ENCODE data around the gene PTPRN2.
A peak's percentile ranks its signal among the peaks of the same experiment; 100 is the strongest.
"Not testable (repeated sequence)": the region's sequence is repeated elsewhere in the genome, so short reads cannot be mapped to it uniquely, and the experiment has no call there.

Gene PTPRN2

DNA sequence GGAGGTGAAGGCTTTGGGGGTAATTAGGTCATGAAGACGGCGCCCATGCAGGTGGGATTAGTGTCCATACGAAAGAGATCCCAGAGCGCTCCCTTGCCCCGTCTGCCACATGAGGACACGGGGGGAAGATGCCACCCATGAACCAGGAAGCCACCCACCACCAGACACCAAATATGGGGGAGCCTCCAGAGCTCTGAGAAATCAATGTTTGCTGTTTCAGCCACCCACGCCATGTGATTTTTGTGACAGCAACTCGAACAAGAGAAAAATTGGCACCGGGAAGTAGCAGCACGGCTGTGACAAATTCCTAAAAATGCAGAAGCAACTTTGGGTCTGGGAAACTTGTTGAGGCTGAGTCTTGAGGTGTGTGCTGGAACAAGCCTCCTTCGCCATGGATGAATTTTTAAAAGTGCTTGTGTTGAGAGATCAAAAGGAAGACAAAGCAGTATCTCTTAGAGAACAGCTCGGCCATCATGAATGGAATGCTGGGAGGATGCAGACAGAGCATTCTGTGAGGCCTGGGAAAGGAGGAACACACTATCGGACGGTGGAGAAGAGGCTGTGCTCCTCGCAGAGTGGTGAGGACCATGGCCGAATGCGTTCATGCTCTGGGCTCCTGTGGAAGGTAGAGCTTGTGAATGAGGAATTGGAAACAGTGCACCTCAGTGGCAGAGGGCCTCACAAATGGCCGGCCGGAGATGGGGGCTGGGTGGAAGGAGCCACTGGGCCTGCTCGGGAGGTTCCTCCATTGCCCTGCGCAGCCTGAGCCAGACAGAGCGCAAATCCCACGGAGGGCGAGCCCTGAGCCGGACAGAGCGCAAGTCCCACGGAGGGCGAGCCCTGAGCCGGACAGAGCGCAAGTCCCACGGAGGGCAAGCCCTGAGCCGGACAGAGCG lies 277.5 kb downstream of the PTPRN2 start:
- Mint-ChIP-seq H3K27me3 (ENCODE audit: low read depth, poor library complexity) (peaks cover 11% of the 10 kb centered on the region), H3K27ac (no peak overlapping the region), H3K4me3 (no peak overlapping the region), H3K36me3 (ENCODE audit: low read depth) (peaks cover 5% of the 10 kb centered on the region), H3K9me3 (peaks cover 85% of the 10 kb centered on the region), H3K4me1 (no peaks in the 10 kb centered on the region)
- TF ChIP-seq, protein P1, sequence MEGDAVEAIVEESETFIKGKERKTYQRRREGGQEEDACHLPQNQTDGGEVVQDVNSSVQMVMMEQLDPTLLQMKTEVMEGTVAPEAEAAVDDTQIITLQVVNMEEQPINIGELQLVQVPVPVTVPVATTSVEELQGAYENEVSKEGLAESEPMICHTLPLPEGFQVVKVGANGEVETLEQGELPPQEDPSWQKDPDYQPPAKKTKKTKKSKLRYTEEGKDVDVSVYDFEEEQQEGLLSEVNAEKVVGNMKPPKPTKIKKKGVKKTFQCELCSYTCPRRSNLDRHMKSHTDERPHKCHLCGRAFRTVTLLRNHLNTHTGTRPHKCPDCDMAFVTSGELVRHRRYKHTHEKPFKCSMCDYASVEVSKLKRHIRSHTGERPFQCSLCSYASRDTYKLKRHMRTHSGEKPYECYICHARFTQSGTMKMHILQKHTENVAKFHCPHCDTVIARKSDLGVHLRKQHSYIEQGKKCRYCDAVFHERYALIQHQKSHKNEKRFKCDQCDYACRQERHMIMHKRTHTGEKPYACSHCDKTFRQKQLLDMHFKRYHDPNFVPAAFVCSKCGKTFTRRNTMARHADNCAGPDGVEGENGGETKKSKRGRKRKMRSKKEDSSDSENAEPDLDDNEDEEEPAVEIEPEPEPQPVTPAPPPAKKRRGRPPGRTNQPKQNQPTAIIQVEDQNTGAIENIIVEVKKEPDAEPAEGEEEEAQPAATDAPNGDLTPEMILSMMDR (IDR thresholded peaks at IDR 0.05) = no peak
- no peak for DNase-seq

DNA sequence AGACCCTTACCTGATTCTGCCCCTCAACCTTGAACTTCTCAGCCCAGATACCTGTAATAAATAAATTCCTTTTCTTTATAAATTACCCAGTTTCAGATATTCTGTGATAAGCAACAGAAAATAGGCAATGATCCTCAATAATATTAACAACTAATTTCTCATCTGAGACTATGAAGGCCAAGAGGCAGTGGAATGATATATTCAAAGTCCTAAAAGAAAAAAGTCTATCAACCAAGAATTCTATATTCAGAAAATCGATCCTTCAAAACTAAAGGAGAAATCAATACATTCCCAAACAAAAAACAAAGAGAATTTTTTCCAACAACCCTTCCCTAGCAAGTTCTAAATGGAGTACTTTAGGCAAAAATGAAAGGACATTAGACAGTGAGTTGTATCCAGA lies 279.6 kb downstream of the PTPRN2 start:
- Mint-ChIP-seq H3K27ac (no peak overlapping the region), H3K4me3 (no peak overlapping the region), H3K27me3 (ENCODE audit: low read depth, poor library complexity) (peaks cover 13% of the 10 kb centered on the region), H3K36me3 (ENCODE audit: low read depth) (peaks cover 5% of the 10 kb centered on the region), H3K4me1 (no peaks in the 10 kb centered on the region), H3K9me3 (peaks cover 69% of the 10 kb centered on the region)
- DNase-seq = no peak
- TF ChIP-seq, protein P1 (IDR thresholded peaks at IDR 0.05) = no peak

DNA sequence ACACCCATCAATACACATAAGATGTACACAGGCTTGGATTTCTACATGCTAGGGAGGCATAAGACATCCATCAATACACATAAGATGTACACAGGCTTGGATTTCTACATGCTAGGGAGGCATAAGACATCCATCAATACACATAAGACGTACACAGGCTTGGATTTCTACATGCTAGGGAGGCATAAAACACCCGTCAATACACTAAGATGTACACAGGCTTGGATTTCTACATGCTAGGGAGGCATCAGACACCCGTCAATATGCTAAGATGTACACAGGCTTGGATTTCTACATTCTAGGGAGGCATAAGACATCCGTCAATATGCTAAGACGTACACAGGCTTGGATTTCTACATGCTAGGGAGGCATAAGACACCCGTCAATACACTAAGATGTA lies 283.6 kb downstream of the PTPRN2 start:
- not testable (repeated sequence) for H3K36me3 Mint-ChIP-seq (ENCODE audit: low read depth); DNase-seq; H3K4me3 Mint-ChIP-seq; H3K27ac Mint-ChIP-seq; H3K4me1 Mint-ChIP-seq
- Mint-ChIP-seq H3K27me3 (ENCODE audit: low read depth, poor library complexity) (peaks cover 13% of the 10 kb centered on the region), H3K9me3 (peaks cover 35% of the 10 kb centered on the region)

DNA sequence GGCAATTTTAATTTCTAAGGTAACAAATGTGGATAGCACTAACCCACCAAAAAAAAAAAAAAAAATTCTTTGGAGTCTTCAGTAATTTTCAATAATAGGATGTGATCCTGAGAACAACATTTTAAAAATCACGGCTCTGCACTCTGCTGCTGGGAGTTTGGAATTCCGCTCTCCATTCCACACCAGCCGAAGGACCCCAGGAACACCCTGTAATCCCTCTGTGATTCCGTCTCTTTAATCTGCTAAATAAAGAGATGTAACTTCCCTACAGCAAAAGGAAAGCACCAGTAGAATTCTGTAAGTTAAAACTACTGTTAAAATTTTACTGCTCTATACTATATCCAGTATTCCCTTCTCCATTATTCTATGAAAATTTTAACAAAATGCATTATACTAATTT lies 284.5 kb downstream of the PTPRN2 start:
- Mint-ChIP-seq H3K9me3 (peaks cover 27% of the 10 kb centered on the region), H3K4me1 (no peaks in the 10 kb centered on the region), H3K27ac (no peak overlapping the region), H3K4me3 (no peak overlapping the region), H3K27me3 (ENCODE audit: low read depth, poor library complexity) (peaks cover 17% of the 10 kb centered on the region), H3K36me3 (ENCODE audit: low read depth) (peaks cover 5% of the 10 kb centered on the region)
- no peak for DNase-seq
- TF ChIP-seq, protein P1 (IDR thresholded peaks at IDR 0.05) = no peak

DNA sequence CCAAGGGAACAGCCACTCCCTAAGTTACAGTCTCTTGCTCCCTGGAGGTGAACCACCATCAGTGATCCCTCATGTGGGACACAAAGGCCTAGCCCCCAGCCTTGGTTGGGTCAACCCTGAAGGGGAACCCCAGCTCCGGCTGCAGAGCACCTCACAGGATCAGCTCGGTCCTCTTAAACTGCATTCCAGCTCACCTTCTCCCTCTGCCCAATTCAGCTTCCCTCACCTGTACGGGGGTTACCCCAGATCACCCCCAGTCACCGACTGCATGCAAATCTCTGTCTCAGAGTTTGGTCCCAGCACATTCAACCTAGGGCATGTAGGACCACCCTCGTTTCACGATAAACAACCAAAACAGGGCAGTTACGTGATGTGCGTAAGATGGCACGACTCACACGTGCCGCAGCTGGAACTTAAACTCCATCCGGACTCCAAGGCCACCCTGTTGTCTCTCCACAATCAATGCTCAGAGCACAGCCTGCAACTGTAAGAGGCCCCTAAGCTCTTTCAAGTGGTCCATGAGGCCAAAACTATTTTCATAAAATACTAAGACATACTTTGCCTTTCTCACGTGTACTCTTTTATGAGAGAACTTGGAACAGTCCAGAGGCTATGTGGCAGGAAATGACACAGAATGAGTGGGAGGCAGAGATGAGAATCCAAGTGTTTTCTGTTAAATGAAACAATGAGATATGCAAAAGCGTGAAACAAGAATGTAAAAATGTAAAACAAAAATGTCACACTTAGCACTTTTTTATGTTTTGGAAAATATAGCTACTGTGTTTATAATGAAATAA lies 285.2 kb downstream of the PTPRN2 start:
- H3K4me1 Mint-ChIP-seq = no peaks in the 10 kb centered on the region
- no peak for DNase-seq
- H3K9me3 Mint-ChIP-seq = peaks cover 23% of the 10 kb centered on the region
- peaks cover 17% of the 10 kb centered on the region for H3K27me3 Mint-ChIP-seq (ENCODE audit: low read depth, poor library complexity)
- TF ChIP-seq, protein P1 (IDR thresholded peaks at IDR 0.05) = no peak
- peak overlapping the region; percentile 40 for H3K27ac Mint-ChIP-seq
- H3K36me3 Mint-ChIP-seq (ENCODE audit: low read depth) = peaks cover 5% of the 10 kb centered on the region
- no peak overlapping the region for H3K4me3 Mint-ChIP-seq

DNA sequence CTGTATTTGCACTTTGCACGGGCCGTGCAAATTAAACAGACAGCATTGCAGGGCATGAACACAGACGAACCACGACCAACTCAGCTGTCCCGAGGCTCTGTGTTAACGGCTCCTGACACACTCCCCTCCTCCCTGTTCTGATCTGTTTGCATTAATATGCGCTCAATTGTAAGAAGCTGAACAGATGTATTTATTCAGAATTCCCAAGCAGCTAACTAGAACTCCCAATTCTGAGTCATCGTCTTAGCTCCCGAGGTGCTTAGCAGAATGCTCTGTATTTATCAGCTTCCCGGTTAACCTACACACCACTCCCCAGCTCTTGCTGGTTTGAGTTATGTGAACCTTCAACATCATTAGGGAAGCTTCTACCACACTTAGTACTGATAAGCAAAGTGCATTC lies 286.4 kb downstream of the PTPRN2 start:
- H3K4me3 Mint-ChIP-seq = no peak overlapping the region
- no peak for DNase-seq
- H3K27me3 Mint-ChIP-seq (ENCODE audit: low read depth, poor library complexity) = peaks cover 13% of the 10 kb centered on the region
- peaks cover 1% of the 10 kb centered on the region for H3K36me3 Mint-ChIP-seq (ENCODE audit: low read depth)
- H3K27ac Mint-ChIP-seq = no peak overlapping the region
- peaks cover 20% of the 10 kb centered on the region for H3K9me3 Mint-ChIP-seq
- H3K4me1 Mint-ChIP-seq = no peaks in the 10 kb centered on the region
- TF ChIP-seq, protein P1 (IDR thresholded peaks at IDR 0.05) = no peak

All from nephron progenitor cell (in vitro differentiated cells).